HG03175 (cell line): ENCODE measurements around the gene IER5L.
"Not testable (repeated sequence)": the region's sequence is repeated elsewhere in the genome, so short reads cannot be mapped to it uniquely, and the experiment has no call there.

Experiments used
- ATAC-seq: cut with Tn5 transposase; IDR thresholded peaks from one replicate; pipeline ENCODE4 v1.9.1; 2021; ENCODE audit warnings: mild to moderate bottlenecking, moderate library complexity; ENCODE audit not compliant: unreplicated experiment

Gene IER5L

GRCh38 chr9:129141066-129142041 is 36.7 kb downstream of the IER5L start:
- ATAC-seq = peak; percentile 35

- ATAC-seq = peak; percentile 16
Measured at GRCh38 chr9:129140397-129141065, 37.5 kb downstream of the IER5L start.

- ATAC-seq = peak; percentile 59
Measured at GRCh38 chr9:129139993-129140396, 38.1 kb downstream of the IER5L start.

- no peak for ATAC-seq
Measured at GRCh38 chr9:129139233-129139992, 38.6 kb downstream of the IER5L start.

GRCh38 chr9:129138476-129139232 is 39.4 kb downstream of the IER5L start:
- ATAC-seq = no peak

- no peak for ATAC-seq
Measured at GRCh38 chr9:129138144-129138462, 40.0 kb downstream of the IER5L start.

- no peak for ATAC-seq
Measured at GRCh38 chr9:129137292-129138143, 40.5 kb downstream of the IER5L start.

GRCh38 chr9:129136446-129137035 is 41.5 kb downstream of the IER5L start:
- no peak for ATAC-seq

- no peak for ATAC-seq
Measured at GRCh38 chr9:129135476-129135875, 42.6 kb downstream of the IER5L start.

GRCh38 chr9:129133082-129133481 is 45.0 kb downstream of the IER5L start:
- no peak for ATAC-seq

- ATAC-seq = peak; percentile 61
Measured at GRCh38 chr9:129131300-129132145, 46.5 kb downstream of the IER5L start.

GRCh38 chr9:129130791-129131190 is 47.3 kb downstream of the IER5L start:
- no peak for ATAC-seq

GRCh38 chr9:129130271-129130670 is 47.8 kb downstream of the IER5L start:
- ATAC-seq = not testable (repeated sequence)

GRCh38 chr9:129128689-129129088 is 49.4 kb downstream of the IER5L start:
- no peak for ATAC-seq

- no peak for ATAC-seq
Measured at GRCh38 chr9:129126749-129127618, 51.1 kb downstream of the IER5L start.
